ENCODE results near the gene FCRL5. TPM values are rescaled to one million over a fixed set of nuclear protein-coding genes. Genes with fewer than 3 reads are reported as not detected.

FCRL5 gene
- total RNA-seq, 1 experiment from 2014 or later = not detected

DNA sequence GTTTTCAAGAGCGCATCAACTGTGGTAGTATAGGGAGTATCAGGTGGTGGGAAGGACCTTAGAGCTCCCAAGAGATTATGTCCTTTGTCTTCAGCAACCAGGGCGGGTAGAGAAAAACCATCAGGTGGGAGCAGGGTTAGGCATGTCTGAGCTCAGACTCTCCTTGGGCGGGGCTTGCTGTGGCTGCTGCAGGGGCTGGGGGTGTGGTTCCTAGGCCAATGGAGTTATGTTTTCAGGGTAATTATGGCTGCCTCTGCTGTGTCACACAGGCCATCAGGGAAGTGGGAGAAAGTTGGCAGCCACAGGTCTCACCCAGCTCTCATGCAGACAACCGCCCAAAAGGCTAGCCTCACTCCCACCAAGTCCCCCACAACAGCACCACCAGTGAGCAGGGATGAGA lies 74.9 kb downstream of the FCRL5 start:
- DNase-seq = no peak
- Histone ChIP-seq H3K36me3 (ENCODE audit: control insufficient read depth, insufficient read depth, low read length) (no peaks in the 10 kb centered on the region), H3K4me1 (no peaks in the 10 kb centered on the region), H3K9me3 (peaks cover 32% of the 10 kb centered on the region), H3K27me3 (replicated peaks; ENCODE audit: control insufficient read depth, insufficient read depth, low read length) (no peaks in the 10 kb centered on the region), H3K4me3 (ENCODE audit: low read depth, low read length) (no peak overlapping the region)
- H3K4me1 Mint-ChIP-seq (ENCODE audit: low read depth, unreplicated experiment) = no peaks in the 10 kb centered on the region
- H3K27ac Mint-ChIP-seq (ENCODE audit: unreplicated experiment) = no peak overlapping the region
- ChIA-PET POLR2A (no interaction called here), CTCF (no interaction called here)
- H3K27me3 Mint-ChIP-seq (ENCODE audit: insufficient read depth, unreplicated experiment) = no peaks in the 10 kb centered on the region
- peaks cover 20% of the 10 kb centered on the region for H3K9me3 Mint-ChIP-seq (ENCODE audit: unreplicated experiment)
- H3K36me3 Mint-ChIP-seq (ENCODE audit: insufficient read depth, unreplicated experiment) = no peaks in the 10 kb centered on the region
- H3K4me3 Mint-ChIP-seq (ENCODE audit: unreplicated experiment) = no peak overlapping the region
- BruUV-seq (replicated peaks) = no TSS peak
- TF ChIP-seq, protein P1, sequence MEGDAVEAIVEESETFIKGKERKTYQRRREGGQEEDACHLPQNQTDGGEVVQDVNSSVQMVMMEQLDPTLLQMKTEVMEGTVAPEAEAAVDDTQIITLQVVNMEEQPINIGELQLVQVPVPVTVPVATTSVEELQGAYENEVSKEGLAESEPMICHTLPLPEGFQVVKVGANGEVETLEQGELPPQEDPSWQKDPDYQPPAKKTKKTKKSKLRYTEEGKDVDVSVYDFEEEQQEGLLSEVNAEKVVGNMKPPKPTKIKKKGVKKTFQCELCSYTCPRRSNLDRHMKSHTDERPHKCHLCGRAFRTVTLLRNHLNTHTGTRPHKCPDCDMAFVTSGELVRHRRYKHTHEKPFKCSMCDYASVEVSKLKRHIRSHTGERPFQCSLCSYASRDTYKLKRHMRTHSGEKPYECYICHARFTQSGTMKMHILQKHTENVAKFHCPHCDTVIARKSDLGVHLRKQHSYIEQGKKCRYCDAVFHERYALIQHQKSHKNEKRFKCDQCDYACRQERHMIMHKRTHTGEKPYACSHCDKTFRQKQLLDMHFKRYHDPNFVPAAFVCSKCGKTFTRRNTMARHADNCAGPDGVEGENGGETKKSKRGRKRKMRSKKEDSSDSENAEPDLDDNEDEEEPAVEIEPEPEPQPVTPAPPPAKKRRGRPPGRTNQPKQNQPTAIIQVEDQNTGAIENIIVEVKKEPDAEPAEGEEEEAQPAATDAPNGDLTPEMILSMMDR (IDR thresholded peaks at IDR 0.05; ENCODE audit: insufficient read depth in 1 of 2, low read depth in 1 of 2, low read length in 1 of 2, severe bottlenecking in 1 of 2, unreplicated experiment in 1 of 2) = no peak
- intact Hi-C loops (cut with micrococcal nuclease; ENCODE audit: unreplicated experiment) = no loop called here

DNA sequence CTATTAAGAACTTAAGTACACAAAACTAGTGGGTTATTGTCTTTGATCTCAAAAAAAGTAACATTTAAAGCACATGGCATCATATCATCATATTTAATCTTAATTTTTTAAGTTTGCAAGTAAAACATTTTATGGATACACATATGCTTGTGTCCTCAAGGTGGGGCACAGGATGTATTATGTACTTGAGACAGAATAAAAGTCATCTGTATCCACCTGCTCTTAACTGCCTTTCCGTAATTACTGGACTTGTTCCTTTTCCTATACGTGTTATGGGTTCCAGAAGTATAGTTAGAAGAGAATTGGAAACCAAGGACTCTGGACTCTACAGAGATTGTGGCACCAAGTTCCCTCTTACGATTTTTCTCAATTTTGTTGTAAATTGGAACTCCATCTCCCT lies 79.4 kb downstream of the FCRL5 start:
- TF ChIP-seq, protein P1 (IDR thresholded peaks at IDR 0.05; ENCODE audit: insufficient read depth in 1 of 2, low read depth in 1 of 2, low read length in 1 of 2, severe bottlenecking in 1 of 2, unreplicated experiment in 1 of 2) = no peak
- Histone ChIP-seq H3K27me3 (replicated peaks; ENCODE audit: control insufficient read depth, insufficient read depth, low read length) (no peaks in the 10 kb centered on the region), H3K4me1 (no peaks in the 10 kb centered on the region), H3K9me3 (peaks cover 17% of the 10 kb centered on the region), H3K4me3 (ENCODE audit: low read depth, low read length) (no peak overlapping the region), H3K36me3 (ENCODE audit: control insufficient read depth, insufficient read depth, low read length) (no peaks in the 10 kb centered on the region)
- H3K36me3 Mint-ChIP-seq (ENCODE audit: insufficient read depth, unreplicated experiment) = no peaks in the 10 kb centered on the region
- no TSS peak for BruUV-seq (replicated peaks)
- H3K9me3 Mint-ChIP-seq (ENCODE audit: unreplicated experiment) = peaks cover 4% of the 10 kb centered on the region
- no peaks in the 10 kb centered on the region for H3K27me3 Mint-ChIP-seq (ENCODE audit: insufficient read depth, unreplicated experiment)
- no peak for DNase-seq
- intact Hi-C loops (cut with micrococcal nuclease; ENCODE audit: unreplicated experiment) = no loop called here
- H3K27ac Mint-ChIP-seq (ENCODE audit: unreplicated experiment) = no peak overlapping the region
- POLR2A ChIA-PET = no interaction called here
- no peaks in the 10 kb centered on the region for H3K4me1 Mint-ChIP-seq (ENCODE audit: low read depth, unreplicated experiment)
- H3K4me3 Mint-ChIP-seq (ENCODE audit: unreplicated experiment) = no peak overlapping the region
- CTCF ChIA-PET = no interaction called here

DNA sequence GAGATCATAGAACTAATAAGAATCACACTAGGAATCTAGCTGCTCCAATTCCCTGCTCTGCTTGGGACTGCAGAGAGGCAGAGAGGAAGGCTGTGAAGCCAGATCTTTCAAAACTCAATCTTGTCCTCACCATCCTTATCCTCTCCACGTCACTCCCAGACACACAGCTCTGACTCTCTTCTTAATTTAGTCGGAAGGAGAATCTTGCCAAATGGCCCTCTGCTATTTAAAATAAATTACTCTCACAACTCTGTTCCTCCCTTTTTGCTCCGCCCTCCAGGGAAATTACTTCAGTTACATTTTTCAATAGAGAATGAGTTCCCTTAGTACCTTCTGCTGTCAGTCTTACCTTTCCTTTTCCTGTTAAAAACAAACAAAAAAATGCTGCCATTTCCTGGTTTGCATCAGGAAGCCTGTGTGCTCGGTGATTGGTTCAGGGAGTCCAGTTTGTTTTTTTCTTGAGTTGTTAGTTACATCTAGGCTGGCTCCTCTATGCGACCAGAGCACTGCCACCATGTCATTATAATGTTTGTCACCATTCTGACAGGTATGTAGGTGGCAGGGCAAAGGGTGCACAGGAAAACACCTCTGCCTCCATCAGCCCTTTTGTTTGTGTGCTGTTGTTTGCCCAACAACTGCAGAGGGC lies 80.1 kb downstream of the FCRL5 start:
- CTCF ChIA-PET = no interaction called here
- Mint-ChIP-seq H3K36me3 (ENCODE audit: insufficient read depth, unreplicated experiment) (no peaks in the 10 kb centered on the region), H3K27ac (ENCODE audit: unreplicated experiment) (no peak overlapping the region)

More for the DNA sequence above, 80.1 kb downstream of the FCRL5 start:
- no peaks in the 10 kb centered on the region for H3K4me1 ChIP-seq
- no peak overlapping the region for H3K4me3 Mint-ChIP-seq (ENCODE audit: unreplicated experiment)
- peaks cover 15% of the 10 kb centered on the region for H3K9me3 ChIP-seq
- H3K9me3 Mint-ChIP-seq (ENCODE audit: unreplicated experiment) = no peaks in the 10 kb centered on the region
- no peak overlapping the region for H3K4me3 ChIP-seq (ENCODE audit: low read depth, low read length)
- no peak for DNase-seq
- H3K27me3 Mint-ChIP-seq (ENCODE audit: insufficient read depth, unreplicated experiment) = no peaks in the 10 kb centered on the region
- POLR2A ChIA-PET = no interaction called here
- intact Hi-C loops (cut with micrococcal nuclease; ENCODE audit: unreplicated experiment) = no loop called here
- BruUV-seq (replicated peaks) = no TSS peak
- H3K36me3 ChIP-seq (ENCODE audit: control insufficient read depth, insufficient read depth, low read length) = no peaks in the 10 kb centered on the region
- H3K27me3 ChIP-seq (replicated peaks; ENCODE audit: control insufficient read depth, insufficient read depth, low read length) = no peaks in the 10 kb centered on the region
- TF ChIP-seq, protein P1 (IDR thresholded peaks at IDR 0.05; ENCODE audit: insufficient read depth in 1 of 2, low read depth in 1 of 2, low read length in 1 of 2, severe bottlenecking in 1 of 2, unreplicated experiment in 1 of 2) = no peak
- H3K4me1 Mint-ChIP-seq (ENCODE audit: low read depth, unreplicated experiment) = no peaks in the 10 kb centered on the region

All from Caco-2 (cell line).